NCI-H2107 treated with DMSO at 0.1 percent for 48 hours (cell line): ENCODE measurements around the gene SSUH2.

Source experiments
- DNase-seq: peaks from one replicate; lab custom pipeline; 2025; ENCODE audit not compliant: unreplicated experiment; lab: John Stamatoyannopoulos, UW

Gene SSUH2

DNA sequence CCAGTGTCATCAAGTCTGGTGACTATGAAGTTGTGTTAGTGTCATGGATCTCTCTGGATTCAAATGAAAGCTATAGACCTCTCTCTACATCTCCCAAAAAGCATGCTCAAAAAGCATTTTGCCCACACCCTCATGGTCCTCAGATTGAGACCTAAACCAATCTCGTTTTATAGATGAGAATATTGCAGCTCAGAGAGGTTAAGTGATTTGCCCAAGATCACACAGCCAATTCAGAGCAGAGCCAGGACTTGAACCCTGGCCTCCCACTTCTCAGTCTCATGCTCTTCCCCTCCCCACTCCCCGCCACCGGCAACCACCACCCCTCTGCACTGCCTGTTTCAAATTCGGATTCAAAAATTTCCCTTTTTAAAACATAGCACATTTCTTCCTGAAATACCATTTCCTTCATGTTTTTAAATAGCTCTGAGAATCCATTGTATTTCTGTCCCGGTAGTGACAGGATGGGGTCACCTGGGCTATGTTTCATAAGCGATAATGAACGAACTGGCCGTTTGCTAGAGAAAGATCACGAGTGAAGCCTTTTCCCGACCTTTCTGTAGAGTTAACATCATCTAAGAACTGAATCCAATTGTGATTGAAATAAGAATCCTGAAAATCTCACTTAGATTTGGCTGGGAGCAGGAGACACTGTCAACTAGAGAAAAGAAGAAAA is 769 bp downstream of the SSUH2 start:
- no peak for DNase-seq

DNA sequence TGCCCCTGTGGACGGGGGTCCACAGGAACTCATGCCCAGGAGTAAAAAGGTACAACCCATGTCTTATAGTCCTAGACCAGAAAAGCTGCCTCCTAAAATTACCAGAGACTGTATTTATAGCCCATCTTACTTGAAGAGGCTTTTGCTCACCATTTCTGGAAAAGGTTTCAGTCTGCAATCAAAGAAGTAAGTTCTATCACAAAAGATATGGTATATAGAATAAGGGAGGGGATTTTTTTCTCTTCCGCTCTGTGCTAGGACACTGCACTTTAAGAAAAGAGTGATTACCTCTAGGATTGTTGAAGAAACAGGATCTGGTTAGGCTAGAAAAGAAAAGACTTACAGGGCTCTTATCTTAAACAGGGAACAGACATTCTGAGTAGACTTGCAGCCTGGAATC is 2.6 kb downstream of the SSUH2 start:
- no peak for DNase-seq

DNA sequence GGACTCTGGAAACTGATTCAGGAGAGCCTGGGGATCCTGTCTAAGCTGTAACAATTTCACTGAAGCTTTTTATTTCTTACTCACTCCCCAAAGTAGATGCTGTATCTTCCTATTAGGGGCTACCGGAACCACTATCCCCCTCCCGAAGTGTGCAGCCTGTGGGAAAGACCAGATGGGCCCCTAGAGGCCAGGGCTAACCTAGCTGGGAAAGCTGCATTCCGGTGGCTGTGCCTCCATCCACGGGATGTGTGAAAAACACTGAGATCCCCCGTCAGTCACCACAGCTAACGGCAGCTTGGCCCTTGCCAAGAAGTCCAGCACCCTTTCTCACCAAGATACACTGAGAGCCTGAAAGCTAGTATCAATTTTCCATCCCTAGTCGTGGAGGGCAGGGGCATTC is 3.1 kb downstream of the SSUH2 start:
- no peak for DNase-seq

DNA sequence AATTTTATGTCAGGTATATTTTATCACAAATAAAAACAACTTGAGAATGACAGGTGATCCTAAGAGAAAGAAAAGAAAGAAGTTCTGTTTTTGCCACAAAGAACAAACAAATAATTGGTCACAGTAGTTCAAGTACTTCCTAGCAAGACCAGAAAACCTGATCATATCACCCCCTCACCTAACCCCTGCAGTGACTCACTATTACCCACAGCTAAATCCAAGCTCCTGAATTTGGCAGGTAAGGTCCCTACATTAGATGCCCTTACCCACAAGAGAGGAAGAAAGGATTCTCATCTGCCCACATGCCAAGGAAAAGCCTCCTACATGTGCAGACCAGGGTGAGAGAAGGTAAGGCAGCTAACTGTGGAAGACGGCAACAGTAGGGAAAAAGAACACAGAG is 4.4 kb downstream of the SSUH2 start:
- no peak for DNase-seq

DNA sequence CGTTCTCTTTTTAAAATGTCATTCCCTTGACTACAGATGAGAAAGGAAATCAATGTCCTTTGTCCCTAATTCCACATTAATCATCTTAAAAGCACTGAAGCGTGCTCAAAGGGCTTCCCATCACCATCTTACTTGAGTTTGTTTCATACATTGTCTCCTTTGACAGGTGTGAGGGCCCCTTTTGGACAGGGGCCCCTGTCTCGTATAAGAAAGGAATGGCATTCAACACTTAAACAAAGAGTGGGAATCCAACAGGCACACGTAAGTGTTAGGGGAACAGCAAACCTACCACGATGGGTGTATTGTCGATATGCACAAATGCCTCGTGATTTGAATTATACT is 5.0 kb downstream of the SSUH2 start:
- no peak for DNase-seq

DNA sequence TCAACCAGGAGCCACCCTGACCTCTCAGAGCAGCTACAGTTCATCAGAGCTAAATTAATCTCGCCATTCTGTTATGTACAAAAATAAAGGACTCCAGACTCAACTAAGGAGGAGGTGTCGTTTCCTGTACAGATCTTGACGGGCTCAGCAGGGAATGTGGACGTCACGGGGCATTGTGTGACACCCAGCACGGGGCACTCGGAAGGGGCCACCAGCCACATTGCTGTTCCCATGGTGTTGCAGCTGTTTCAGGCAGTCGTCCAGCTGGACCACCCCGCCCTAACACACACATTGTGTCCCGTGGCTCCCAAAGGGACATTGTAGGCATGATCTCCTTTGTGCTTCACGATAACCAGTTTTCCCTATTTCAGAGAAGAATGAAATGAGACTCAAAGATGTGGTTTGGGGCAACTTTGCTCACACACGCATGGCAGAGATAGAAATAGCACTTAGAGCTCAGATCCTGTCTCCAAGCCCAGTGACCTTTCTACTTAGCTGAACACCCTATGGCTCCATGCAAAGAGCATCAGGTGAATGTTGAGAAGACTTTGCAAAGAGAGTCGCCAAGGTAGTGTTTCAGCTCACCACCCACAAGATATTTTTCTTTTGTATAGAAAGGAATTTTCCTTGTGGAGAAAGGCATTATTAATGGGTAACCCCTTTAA is 5.5 kb downstream of the SSUH2 start:
- DNase-seq: no peak

DNA sequence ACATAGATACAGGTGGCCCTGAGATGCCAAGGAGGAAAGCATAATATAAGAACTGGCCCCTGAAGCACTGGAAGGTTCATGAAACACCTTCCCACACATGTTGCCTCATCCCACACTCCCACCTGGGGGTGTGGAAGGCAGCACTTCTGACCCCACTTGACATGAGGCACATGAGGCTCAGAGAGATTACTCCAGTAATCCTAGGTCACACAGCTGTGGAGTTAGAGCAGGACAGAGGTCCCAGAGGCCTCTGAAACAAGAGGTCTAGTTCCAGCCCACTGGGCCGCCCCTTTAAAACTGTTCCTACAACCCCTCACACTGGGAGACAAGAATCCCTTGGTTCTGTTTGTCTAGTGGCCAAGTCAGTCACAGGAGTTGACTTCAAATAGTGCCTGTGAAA is 7.2 kb downstream of the SSUH2 start:
- no peak for DNase-seq

DNA sequence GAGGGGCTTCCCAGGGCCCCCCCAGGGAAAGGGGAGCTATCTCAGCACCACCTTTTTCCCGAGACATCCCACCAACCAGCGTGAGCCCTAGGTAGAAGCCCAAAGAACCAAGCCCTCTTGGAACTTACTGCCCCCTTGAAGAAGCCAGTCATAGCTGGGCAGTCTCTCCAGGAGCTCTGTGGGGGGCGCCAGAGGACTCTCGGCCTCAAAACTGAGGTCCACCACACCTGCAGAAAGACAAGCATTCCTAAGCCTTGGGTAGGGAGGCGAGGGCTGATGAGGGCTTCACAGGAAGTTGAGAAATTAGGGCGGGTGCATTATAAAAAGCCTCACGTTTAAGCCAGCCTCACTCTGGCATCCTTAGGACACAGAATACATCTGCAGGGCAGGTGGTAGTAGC is 9.0 kb downstream of the SSUH2 start:
- no peak for DNase-seq

DNA sequence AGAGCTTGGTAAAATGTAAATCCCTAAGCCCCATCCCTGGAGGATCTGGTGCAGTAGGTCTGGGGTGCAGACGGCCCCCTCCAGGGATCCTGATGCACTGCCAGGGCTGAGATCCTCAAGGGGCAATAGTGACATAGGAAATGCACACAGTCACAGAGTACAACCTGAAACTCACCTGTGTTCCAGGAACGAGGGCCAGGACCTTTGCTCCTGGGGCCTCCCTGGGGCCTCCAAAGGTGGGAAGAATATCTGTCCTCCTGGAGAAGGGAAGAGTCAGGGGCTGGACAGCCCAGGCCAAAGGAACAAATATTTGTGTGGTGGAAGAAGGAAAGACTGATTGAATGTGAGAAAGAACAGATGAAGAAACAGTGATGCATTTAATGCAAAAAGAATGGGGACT is 9.5 kb downstream of the SSUH2 start:
- no peak for DNase-seq

DNA sequence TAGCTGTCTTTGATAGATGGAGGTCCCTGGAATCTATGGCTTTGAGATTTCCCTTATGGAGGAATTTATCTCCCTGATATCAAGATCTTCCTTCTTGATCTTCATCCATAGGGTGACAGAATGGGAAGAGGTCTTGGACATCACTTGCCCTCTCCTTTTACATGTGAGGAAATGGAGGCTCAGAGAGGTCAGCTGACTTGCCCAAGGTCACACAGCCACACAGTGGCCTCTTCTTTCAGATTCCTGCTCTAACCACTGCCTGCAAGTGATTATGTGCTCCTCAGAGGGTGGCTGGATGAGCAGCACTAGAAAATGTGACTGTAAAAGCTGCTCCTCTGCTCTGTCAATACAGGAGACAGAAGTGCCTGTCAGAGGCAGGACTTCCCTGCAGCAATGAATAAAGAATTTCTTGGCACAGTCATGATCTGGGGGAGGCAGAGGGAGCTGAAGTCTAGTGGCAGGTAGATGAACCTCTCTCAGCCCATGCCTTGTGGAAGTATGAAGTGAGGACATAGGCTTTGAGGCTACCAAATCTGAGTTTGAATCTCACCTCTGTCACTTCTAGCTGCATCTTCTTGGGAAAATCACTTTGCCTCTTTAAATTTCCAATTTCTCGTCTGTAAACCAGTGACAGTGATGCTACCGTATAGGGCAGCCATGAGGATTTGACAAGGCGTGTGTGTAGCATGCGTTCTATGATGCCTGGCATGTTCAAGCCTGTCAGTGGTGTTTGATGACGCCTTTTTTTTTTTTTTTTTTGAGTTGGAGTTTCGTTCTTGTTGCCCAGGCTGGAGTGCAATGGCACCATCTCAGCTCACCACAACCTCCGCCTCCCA is 12.0 kb downstream of the SSUH2 start:
- no peak for DNase-seq

DNA sequence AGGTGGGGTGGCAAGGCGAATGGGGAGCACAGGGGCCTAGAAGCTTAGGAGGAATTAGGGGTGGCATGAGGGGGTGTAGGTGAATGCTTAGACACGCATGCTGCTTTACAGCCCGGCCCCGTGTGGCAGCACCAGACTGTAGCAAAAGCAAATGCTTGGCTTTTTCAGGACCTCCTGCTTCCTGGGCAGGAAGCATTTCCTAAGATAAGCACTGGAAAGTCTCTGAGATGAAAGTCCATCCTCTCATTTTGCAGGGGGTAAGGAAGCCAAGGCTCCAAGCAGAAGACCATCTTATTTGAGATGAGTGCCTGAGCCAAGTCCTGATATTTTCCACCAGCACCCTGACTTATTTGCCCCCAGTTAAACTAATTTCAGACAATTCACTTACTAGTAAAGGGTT is 12.9 kb downstream of the SSUH2 start:
- no peak for DNase-seq

DNA sequence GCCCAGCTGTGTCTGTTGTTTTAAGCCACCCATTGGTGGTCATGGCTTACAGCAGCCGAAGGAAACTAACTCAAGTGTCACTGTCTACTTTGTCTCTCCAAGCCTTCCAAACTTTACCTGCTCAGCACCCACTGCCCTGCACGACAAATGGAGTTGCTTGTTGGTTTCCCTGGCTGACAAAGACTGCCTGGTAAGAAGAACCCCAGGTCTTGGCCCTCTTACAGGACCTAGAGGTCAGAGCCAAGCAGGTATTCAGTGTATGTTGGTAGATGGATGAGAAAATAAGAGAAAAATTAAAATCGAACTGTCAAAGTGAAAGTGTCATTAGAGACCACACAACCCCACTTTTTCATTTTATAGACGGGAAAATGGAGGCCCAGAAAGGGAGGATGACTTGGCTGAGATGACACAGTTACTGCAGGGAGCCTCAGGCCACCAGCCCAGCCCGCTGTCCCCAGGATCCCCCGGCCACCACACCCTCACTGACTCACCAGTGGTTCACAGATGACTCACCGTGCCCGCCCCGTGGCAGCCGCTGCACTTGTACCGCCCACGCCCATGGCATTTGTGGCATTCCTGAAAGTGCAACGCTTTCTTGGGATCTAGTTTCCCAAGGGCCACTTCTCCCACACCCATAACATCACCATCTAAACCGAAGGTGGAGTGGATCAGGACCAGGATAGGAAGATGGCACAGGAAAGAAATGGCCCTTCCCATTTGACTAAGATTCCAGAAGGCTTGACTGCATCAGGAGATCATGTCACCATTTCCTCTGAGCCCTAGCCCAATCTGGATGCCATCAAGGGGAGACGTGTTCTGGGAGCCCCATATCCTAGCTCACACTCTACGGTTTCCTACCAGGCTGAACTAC is 15.2 kb downstream of the SSUH2 start:
- DNase-seq: no peak

DNA sequence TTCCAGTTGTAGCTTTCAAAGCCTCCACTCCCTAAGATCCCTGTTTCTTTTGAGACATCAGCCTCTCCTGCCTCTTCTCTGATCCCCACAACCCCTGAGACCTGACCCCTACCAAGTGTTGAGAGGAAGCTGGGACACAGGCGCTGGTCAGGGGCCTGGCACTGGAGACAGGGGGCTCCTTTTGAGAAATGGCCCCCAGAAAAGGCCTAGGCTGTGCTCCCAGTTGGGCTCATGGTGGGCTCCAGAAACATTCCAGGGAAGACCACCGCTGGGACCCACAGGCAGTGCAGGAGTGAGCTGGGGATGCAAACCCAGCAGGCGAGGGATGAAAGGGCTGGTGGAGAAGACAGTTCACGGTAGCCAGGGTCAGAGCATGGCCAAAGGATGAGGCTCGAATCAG is 16.6 kb downstream of the SSUH2 start:
- DNase-seq: no peak

DNA sequence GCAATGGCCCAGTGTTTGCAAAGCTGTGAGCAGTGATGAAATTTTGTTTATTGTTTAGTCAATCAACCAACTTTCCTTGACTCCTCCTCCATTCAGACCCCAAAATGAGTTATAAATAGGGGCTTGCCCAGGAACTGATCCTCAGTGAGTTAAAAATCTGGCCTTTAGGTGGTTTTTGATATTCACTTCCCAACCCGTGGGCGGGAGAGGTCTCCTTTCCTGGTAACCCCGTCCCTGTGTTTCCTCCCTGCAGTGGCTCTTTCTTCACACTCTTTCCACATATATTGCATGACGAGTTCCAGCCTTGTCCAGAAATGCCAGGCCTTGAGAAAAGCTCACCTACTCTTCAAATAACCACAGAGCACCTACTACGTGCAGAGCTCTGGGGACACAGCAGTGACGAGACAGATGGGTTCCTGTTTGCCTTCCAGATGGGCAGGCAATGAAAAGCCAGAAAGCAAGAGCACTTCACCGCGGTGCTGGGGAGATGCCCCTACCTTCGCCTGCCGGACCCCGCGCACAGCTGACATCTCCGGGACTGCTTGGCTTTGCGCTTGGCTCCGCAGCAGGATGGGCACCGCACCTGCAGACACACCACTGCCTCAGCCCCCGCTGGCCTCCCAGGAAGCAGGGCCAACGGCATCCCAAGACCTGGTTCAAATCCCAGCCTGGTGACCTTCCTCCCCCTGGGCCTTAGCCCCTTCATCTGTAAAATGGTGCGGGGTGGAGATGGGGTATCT is 17.2 kb downstream of the SSUH2 start:
- no peak for DNase-seq

DNA sequence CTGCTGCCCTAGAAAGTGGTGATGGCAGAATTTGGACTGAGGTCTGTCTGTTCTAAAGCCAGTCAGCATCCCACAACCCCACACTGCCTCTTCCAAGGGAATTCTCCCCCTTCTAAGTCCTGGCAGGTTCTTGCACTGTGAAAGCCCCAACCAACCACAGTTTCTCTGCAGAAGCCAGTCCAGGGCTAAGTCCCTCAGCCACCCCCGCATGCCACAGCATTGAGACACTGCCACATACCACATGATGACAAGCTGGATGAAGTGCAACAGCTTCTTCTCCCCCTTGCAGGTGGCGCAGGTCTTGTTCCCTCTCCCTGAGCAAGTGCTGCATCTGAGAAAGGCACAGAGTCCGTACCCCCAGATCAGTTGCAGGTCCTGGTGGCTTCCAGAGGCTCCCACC is 18.6 kb downstream of the SSUH2 start:
- DNase-seq: no peak

DNA sequence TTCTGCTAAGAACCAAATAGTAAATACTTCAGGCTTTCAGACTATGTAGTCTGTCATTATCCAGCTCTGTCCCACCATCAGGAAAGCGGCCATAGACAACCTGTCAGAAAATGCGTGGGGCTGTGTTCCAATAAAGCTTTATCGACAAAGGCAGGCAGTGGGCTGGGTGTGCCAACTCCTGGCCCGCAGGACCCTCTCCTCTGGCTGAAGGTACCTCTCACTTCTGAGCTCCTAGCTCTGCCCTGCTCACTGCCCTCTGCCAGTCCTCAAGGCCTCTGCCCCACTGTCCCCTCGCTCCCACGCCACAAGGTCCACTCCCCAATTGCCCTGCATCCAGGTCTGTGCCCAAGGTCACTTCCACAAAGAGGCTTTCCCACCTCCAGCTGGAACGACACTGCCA is 20.0 kb downstream of the SSUH2 start:
- DNase-seq: no peak

DNA sequence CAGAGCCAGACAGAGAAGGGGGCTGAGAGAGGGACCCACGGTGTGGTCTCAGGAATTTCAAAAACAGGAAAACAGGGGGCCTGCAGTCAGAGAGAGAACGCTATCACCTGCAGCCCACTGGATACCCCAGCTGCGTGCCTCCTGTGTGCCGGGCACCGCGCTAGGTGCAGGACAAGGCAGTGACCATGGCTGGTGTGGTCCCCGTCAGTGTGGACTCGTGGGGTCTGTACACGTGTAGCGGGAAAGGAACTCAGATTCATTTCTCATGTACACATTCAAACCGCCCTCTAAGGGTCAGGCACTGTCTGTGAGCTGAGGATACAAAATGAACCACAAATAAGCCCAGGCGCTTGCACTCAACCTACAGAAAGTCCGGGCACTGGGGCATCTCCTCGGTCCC is 20.9 kb downstream of the SSUH2 start:
- DNase-seq: no peak

DNA sequence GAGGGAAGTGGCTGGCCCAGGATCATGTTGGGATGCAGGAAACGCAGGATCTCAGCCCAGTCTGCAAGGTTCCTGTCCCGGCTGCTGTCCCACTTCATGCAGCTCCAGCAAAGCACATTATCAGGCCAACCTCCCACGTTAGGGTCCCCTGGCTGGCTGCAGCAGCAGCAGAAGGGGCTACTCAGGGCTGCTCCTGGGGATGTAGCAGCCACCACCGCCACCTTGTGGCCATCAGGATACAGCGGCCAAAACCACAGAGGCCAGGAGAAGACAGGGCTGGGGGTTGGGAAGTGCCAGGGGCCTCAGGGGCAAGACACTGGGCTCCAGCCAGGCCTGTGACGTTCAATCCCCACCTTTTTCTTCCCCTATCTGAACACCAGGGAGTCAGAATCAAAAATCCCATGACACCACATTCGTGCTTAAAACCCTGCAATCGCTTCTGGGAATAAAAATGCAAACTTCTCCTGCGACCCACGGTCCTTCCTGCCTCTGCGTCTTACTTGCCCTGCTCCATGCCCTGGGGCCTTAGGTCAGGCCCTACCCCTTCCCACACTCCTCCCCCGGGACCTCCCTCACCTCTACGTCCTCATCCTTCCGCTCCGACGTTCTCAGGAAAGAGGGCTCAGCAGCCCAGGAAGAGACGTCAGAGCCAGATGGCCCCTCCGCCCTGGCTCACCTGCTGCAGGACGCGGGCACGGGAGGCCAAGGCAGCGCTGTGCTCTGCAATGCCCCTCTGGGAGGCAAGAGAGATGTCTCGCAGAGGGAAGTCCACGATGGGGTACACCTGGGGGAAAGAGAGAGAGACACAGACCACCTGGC is 21.5 kb downstream of the SSUH2 start:
- no peak for DNase-seq

DNA sequence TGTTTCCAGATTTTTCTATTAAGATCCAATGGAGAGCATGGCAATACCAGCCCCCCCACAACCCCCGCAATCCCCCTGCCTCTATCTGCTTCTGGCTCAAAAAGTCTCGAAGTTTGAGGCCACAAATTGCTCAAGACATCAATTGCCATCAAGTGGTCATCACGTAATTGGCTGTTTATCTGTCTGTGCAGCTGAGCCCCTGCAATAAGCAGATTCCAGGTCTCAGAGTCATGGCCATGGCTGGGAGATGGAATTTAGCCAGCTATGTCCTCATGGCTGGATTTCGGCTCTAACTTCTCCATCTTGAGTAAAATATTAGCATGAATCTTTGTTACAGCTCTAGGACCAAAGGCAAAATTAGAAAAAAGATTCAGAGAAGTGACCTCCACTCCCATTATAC is 22.7 kb downstream of the SSUH2 start:
- no peak for DNase-seq

DNA sequence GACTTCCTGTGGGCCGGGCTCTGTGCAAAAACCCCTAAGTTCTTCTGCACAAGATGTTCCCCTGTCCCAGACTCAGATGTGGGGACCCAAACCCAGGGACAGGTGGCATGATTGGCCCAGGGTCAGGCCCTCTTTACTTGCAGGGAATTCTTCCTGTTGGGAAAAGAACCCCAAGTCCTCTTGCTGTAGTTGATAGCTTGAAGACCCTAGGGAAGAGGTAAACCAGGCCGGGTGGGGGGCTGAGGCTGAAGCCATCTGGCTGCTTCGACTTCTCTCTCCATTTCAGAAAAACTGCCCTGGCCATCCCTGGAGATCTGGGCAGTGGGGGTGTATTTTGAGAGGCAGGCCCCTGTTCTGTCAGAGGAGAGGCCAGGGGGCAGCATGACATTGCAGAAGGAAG is 23.5 kb downstream of the SSUH2 start:
- DNase-seq: no peak
